Stimulated activated CD8-positive, alpha-beta memory T cell treated with anti-CD3 and anti-CD28 coated beads, Interleukin-4, amount 100 ng/mL, for 4 hours (primary cell): Measurements from ENCODE around the gene TMCO4.
A peak's percentile ranks its signal among the peaks of the same experiment; 100 is the strongest.
"Not testable (repeated sequence)": the region's sequence is repeated elsewhere in the genome, so short reads cannot be mapped to it uniquely, and the experiment has no call there.

ENCODE experiments used
- DNase-seq, 2 donors: peaks; one replicate each; pipeline ENCODE4 v3.0.0-alpha.2; 2020; ENCODE audit warnings: low read depth in 2 of 2, low spot score in 1 of 2

Gene TMCO4

DNA sequence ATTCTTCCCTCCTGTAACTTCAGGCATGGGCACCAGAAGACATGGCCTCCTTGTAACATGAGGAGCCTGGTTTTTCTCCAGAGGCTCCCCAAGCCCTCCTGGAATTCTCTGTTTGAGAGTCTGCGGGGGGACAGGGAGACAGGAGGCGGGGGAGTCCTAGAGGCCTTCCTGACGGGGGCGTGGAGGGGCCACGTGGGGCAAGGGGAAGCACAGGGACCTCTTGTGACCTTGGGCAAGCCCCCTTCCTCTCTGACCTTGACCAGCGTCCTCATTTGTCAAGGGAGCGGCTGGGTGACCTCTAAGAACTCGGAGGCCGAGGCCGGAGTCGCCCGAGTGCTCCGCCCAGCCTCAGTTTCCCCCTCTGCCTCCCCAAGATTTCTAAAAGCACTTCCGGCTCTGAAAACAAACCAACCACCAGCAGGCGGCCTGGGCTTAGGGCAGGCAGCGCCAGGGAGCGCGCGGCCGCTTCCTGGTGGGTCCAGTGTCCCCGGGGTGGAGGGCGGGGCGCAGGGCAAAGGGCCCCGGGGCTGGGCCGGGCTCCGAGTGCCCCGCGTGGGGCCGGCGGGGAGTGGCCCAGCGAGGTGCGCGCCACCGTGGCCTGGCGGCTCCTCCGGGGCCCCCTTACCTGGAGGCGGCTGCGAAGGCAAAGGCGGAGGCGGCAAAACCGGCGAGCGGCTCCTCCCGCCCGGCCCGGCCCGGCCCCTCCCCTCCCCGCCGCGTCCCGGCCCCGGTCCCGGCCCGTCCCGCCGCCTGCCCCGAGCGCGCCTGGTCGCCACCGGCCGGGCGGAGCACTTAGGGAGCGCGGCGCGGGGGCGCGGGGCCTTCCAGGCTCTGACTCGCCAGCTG is at the start of gene TMCO4:
TSS of gene TMCO4 (minus strand) at position 687 of the 846 bp plus-strand sequence. CDS start 19,158 bp downstream, outside the sequence.
- DNase-seq: peak; percentile 8 to 13

DNA sequence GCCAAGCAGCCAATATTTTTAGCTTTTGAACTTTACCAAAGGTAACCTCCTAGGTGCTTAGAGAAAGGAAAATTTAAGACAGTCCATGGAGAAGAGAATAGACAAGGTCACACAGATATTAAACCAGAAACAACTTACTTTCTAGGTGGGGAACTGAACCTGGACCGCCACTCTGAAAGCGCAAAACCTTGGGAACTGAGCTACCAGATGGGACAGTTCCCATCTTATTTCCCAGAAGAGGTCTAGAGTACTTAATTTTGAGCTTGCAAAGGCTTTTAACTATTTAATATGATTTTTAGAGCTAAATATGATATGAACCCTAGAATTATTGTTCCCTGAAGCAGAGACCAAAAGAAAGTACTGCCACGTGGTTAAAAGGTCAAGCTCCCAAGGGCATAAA is 49.6 kb upstream of the TMCO4 start:
- DNase-seq: not testable (repeated sequence)

DNA sequence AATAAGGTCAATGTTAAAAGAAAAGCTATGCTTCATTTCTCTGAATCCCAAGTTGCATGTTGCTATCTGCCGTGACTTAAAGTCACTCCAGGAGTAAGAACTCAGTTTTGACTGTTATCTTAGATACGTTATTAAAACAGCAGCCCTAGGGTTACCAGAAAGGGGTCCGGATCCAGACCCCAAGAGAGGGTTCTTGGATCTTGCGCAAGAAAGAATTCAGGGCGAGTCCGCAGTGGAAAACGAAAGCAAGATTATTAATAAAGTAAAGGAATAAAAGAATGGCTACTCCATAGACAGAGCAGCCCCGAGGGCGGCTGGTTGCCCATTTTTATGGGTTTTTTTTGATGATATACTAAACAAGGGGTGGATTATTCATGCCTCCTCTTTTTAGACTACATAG is 47.6 kb upstream of the TMCO4 start:
- DNase-seq: not testable (repeated sequence)

DNA sequence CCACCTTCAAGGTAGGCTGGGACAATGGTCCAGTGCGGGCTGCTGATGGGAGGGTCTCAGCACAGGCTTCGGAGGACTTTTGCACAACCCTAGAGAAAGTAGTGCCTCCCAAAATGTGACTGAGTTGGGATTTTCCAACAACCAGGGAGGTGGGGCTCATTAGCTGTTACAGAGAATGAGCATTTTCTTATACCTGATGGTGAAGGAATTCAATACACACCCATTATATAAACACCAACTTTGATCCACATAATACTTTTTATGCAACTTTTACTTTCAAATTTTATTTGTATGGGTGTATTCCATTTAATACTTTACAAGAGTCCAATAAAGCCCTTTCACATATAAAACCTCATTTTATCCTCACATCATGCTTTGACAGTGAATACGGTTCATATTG is 46.6 kb upstream of the TMCO4 start:
- no peak for DNase-seq

DNA sequence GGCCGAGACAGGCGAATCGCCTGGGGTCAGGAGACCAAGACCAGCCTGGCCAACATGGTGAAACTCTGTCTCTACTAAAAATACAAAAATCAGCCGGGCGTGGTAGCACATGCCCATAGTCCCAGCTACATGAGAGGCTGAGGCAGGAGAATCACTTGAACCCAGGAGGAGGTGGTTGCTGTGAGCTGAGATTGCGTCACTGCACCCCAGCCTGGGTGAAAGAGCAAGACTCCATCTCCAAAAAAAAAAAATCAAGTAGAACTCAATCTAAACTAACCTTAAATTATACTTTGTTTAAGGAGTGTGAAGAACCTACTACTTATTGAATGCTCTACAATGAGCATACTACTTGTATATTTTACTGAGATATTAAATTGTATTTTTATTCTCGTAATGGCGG is 45.8 kb upstream of the TMCO4 start:
- no peak for DNase-seq

DNA sequence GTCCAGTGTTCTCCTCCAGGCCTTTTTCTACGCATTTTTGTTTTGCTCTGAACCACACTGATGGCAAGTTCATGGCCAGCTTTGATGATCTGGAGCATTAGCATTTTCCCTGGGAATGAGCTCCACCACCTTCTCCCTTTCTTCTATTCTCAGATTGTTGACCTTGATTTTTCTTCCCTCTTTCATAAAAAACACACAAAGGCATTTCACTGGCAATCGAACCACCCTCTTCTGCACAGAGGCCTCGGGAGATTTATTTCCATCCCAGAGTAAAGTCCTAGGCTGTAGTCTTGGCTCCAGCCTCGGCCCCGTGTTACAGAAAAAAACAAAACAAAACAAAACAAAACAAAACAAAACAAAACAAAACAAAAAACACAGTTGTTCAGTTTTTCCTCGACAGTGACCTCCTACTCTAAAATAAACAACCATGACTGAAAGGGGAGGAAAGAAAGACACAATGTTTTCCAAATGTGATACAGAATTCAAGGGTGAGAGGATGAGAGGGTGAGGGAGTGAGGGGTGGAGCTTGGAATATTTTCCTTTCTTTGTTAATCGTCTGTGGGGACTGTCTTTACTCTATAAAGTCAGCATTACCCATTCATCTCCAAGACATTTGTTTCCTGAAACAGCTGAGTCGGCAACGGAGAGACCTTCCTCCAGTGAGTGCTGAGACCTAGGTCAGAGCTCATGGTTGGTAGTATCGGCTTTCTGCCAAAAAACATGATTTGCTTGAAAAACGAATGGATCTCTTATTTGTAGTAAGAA is 45.2 kb upstream of the TMCO4 start:
- DNase-seq: no peak

DNA sequence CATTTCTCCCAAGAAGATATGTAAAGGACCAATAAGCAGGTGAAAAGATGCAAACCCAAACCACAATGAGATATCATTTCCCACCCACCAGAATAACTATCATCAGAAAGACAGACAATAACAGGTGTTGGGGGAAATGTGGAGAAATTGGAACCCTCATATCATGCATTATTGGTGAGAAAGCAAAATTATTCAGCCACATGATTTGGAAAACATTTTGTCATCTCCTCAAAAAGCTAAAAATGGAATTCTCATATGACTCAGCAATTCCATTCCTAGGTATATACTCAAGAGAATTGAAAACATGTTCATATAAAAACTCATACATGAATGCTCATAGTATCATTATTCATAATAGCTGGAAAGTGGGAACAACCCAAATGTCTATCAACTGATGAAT is 40.5 kb upstream of the TMCO4 start:
- DNase-seq: no peak

DNA sequence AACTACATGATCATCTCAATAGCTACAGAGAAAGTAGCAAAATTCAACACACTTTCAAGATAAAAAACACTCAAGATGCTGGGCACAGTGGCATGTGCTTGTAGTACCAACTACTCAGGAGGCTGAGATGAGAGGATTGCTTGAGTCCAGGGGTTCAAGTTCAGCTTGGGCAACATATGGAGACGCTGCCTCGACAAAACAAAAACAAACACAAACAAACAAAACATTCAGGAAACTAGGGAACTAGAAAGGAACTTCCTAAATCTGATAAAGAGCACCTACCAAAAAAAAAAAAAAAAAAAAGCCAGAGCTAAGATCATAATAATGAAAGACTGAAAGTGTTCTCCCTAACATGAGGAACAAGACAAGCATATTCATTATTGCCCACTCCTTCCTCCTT is 38.1 kb upstream of the TMCO4 start:
- no peak for DNase-seq

DNA sequence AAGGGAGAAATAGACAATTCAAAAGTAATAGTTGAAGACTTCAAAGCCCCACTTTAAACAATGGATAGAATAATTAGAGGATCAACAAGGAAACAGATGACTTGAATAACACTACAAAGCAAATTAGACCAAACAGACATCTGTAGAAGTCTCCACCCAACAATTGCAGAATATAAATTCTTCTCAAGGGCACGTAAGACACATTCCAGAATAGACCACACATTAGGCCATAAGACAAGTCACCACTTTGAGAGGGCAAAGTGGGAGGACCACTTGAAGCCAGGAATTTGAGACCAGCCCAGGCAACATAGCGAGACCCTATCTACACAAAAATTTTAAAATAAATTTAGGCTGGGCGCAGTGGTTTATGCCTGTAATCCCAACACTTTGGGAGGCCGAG is 35.9 kb upstream of the TMCO4 start:
- DNase-seq: no peak

DNA sequence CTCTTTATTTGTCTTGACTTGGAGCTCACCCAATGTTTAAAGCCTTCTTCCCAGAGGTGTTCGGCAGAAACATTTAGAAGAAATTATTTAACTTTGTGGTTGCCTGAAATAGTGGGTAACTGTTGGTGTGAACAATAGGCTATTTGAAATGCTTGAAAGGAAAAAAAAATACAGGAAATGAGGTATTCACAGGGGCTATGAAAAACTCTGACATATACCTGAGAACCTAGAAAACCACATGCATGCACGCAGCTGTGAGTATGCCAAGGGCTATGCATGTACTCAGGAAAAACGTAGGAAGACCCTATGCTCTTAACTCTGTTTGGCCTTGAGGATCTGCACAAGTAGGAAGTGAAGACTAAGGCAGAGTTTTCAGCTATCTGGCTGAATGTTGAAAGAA is 31.7 kb upstream of the TMCO4 start:
- DNase-seq: no peak

DNA sequence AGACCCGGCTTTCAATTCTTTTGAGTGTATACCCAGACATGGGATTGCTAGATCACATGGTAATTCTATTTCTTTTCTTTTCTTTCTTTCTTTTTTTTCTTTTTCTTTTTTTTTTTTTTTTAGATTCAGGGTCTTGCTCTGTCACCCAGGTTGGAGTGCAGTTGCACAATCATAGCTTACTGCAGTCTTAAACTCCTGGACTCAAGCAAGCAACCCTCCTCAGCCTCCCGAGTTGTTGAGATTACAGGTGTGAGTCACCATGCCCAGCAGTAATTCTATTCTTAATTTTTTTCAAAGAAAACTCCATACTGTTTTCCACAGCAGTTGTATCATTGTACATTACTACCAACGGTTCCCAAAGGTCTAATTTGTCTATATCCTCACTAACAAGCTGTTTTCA is 28.8 kb upstream of the TMCO4 start:
- DNase-seq: no peak

DNA sequence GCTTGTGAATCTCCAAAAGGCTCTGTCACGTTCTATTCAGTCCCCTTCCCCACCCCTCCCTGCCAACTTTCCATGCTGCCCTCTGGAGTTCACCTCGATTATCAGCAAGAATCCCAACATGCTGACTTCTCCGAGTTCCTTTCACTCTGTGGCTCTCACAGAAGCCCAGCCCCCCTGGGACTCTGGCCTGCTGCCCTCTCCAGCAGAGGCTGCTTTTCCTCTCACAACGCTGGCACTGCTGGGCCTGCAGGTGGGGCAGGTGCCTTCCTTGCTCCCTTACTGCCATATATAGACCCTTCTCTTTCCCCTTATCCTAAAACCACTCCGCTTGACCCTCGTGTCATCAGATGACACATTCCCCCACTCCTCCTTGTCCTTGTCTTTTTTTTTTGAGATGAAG is 25.6 kb upstream of the TMCO4 start:
- DNase-seq: no peak

DNA sequence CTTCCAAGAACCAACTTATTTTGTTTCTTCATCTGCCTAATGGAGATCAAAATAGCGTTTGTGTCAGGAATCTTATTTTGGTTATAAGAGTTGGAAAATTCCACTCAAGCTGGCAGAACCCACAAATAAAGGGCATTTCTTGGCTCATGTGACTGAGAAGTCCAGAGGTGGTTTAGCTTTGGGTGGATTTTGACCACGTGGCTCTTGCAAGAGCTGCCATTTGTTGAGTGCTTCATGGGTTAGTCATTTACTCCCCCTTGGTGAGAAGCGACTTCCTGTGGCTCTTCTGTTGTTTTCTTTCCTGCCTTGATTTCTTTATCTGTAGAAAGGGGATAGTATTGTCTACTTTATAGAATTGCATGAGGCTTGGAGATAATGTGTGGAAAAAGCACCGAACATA is 24.8 kb upstream of the TMCO4 start:
- DNase-seq: no peak

DNA sequence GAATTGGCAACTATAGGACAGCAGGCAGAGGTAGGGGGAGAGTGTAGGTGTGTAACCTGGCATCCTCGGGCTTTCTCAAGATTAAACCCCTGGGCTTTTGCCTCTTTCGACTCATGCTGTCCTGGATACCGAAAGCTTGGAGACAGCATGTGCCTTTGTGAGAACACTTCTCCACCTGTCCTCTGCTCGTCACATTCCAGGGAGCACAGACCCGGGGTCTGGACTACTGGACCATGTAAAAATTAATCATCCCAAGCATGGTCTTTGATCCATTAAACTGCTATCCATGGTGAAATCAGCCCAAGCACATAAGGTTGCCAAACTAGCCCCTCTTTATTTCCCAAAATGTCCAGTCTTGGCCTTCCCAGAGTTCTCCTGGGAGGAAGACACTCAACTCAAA is 24.3 kb upstream of the TMCO4 start:
- DNase-seq: no peak

DNA sequence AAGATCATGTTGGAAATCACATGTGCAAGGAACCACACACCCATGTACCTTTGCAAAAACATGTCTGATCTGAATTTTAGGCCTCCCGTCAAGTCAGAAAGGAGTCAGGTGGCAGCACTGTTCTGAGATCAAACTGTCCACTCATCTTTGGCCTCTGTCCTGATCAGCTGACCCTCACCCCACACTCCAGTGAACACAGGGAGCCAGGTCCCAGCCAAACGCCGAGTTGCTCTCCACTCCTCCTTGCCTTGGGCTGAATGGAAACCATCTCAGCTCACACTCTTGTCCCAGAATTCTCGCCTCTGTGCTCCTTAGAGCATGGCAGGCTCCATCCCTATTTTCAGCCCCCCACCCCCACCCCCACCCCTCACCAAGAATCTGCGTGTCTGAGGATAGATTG is 20.0 kb upstream of the TMCO4 start:
- no peak for DNase-seq

DNA sequence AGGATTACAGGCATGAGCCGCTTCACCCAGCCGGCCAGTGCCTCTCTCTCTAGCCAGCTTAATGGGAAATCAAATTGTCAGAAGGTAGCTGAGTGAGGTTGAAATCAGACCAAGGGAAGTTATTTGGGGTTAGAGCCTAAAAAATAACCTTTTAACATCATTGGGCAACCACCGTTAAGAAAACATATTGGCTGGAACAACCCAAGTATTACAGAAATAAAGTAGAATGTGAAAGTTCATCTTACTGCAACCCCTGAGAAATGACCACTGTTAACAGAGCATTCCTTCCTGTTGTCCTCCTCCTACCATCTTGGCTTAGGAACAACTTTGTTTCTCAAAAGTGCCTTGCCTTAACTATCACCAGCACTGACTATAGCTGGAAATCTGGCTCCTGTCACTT is 18.6 kb upstream of the TMCO4 start:
- DNase-seq: no peak

DNA sequence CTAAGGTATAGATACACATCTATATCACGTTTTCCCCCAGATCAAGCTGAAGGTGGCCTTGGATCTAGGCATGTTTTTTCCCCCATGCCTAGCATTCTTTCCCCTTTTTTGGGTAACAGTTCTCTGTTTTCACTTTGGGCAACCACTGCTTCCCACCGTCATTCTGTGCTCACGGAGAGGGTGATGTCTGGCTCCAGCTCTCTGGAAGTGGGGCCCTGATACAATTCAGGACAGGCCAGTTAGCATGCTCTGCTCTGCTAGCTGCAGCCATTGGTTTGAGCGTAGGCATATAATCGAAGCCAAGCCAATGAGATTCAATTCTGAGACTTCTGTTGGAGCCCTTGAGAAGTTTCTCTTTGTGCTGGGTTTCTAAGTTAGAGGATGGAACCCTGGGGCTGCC is 17.4 kb upstream of the TMCO4 start:
- no peak for DNase-seq

DNA sequence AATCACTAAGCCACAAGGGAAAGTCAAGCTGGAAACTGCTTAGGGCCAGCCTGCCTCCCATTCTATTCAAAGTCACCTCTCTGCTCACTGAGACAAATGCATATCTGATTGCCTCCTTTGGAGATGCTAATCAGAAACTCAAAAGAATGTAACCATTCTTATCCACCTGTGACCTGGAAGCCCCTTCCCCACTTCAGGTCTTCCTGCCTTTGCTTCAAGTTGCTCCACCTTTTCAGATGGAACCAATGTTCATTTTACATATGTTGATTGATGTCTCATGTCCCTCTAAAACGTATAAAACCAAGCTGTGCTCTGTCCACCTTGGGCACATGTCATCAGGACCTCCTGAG is 17.0 kb upstream of the TMCO4 start:
- DNase-seq: not testable (repeated sequence)

DNA sequence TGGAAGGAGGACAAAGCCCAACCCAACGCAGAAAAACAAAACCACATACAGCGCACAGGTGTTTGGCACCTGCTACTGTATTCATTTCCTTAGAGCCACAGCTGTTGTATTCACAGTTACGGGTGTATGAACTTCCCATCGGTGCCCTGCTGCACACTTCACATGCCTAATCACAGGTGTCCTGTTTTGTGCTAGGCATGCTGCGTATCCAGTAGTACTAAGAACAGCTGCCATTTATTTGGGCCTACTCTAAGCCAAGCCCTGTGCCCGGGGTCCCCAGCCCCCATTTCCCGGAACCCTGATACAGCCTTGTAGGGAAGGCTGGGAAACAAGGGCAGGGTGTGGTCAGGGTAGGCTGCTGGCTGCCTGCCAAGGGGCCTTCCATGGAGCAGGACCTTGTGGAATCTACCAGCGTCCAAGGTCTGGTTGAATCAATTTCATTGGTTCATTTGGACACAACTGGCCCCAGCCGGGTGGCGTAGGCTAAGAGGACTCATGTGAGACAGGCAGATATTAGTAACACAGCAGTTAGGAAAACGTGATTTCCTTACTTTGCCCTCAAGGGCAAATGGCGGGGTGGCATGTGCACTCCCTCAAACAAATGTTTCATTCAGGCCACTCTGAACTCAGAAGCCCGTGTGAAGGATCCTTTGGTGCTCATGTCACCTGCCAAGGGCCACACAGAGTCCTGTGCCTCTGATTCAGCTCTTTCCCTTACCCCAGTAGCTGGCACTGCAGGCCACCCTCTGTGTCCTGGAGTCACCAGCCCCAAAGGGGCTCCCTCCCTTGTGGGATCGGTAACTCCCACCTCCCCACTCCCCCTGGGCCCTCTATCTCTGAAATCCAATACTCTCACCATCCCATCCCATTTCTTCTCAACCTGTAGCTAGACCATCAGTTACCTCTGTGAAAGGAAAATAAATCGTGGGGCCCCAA is 16.4 kb upstream of the TMCO4 start:
- no peak for DNase-seq

DNA sequence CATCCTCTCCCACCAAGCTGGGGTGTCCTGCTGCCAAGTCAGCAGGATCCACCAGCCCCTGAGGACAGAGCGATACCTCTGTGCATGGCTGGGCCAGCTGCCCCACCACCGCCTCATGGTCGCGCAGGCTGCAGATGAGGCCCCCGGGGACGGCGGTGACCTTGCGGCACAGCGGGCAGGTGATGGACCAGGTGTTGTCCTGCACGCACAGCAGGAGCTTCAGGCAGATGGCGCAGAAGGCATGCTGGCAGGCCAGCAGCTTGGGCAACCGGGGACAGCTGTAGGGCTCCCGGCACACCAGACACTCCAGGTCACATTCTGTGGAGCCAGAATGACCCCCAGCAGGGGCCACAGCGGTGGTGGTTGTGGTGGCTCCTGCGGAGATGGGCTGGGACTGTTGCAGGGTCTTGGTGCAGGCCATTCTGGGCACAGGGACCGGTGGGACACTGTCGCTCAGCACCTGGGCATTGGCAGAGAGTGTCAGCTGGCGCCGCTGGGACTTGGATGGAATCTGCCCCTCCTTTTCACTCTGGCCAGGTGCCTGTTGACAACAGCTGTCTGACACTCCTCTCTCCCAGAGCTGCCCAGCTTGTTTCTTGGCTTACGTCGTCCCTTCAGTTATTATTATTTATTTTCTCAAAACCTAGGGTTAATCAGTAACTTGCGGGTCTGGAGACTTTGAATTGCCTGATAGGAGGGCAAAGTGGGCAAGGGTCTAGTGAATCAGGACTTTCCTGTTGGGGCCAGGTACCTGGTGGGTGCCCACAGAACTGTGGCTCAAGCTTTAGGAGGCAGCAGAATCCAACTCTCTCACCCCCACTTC is 15.2 kb upstream of the TMCO4 start, which contains the start of gene RNF186:
TSS of gene RNF186 (minus strand) at position 603 of the 823 bp plus-strand sequence. CDS start at position 421, 182 bp downstream.
- no peak for DNase-seq
